Endothelial cell of umbilical vein (primary cell): ENCODE measurements around the gene EHMT1. TPM values are rescaled to one million over a fixed set of nuclear protein-coding genes. Genes with fewer than 3 reads are reported as not detected.

Experiments used
- BruUV-seq: library from RNA; stranded (reverse); fragments of 400-500 nt; replicated peaks from 2 replicates; lab custom pipeline; 2021; lab: Mats Ljungman, UMichigan
- CTCF ChIA-PET: fragments of 300-600, 350-600 bp; sonication (Branson Sonifier 250); formaldehyde crosslinking; loops from one replicate; lab custom pipeline; 2021; ENCODE audit warnings: antibody characterized with exemption, inconsistent platforms; lab: Charles Lee
- POLR2A ChIA-PET: fragments of 300-600, 350-600 bp; sonication (Branson Sonifier 250); formaldehyde crosslinking; loops from one replicate; lab custom pipeline; 2021; ENCODE audit warnings: antibody characterized with exemption, inconsistent platforms; lab: Charles Lee
- DNase-seq: peaks from one replicate; pipeline ENCODE4 v3.0.0-alpha.2; 2011; ENCODE audit warnings: low read depth, low spot score
- FAIRE-seq: peaks from 2 replicates; lab custom pipeline; 2011; peaks lifted over from hg19 to GRCh38; lab: Jason Lieb, UNC
- H2AFZ ChIP-seq: 2 replicates; pipeline ENCODE4 v1.6.0; 2012; ENCODE audit warnings: low read depth, low read length, control low read depth, inconsistent platforms
- H3K27ac ChIP-seq: 2 replicates; pipeline ENCODE4 v1.5.1; 2011; ENCODE audit warnings: low read depth, mild to moderate bottlenecking, control low read depth, low read length, moderate library complexity; ENCODE audit not compliant: insufficient read depth
- H3K27me3 ChIP-seq, 2 experiments: 2 replicates each; pipeline versions ENCODE4 v1.6.0 to v1.6.1; 2011; ENCODE audit warnings: low read length in 2 of 2, mixed read lengths in 1 of 2; ENCODE audit not compliant: control insufficient read depth in 2 of 2, insufficient read depth in 2 of 2
- H3K36me3 ChIP-seq, 2 experiments: 2 replicates in 1 of 2; 3 replicates in 1 of 2; pipeline ENCODE4 v1.5.1; 2011; ENCODE audit warnings: low read length in 2 of 2, mild to moderate bottlenecking in 1 of 2, moderate library complexity in 1 of 2; ENCODE audit not compliant: control insufficient read depth in 2 of 2, insufficient read depth in 2 of 2; ENCODE audit errors: extremely low read depth in 1 of 2
- H3K4me1 ChIP-seq: 3 replicates; pipeline ENCODE4 v1.5.1; 2011; ENCODE audit warnings: mild to moderate bottlenecking, low read length; ENCODE audit not compliant: control insufficient read depth, insufficient read depth; ENCODE audit errors: extremely low read depth
- H3K4me2 ChIP-seq: 2 replicates; pipeline ENCODE4 v1.6.1; 2011; ENCODE audit warnings: low read length, control low read depth, mixed read lengths; ENCODE audit not compliant: insufficient read depth
- H3K4me3 ChIP-seq, 3 experiments: fragments of 200-600 bp in 1 of 3; sonication (generic), shearing (Covaris generic) in 1 of 3; replicated peaks in 1 of 3; 2 replicates each; pipeline ENCODE4 v1.5.1; 2011 to 2016; ENCODE audit warnings: control low read depth in 3 of 3, low read length in 3 of 3, mild to moderate bottlenecking in 2 of 3, inconsistent platforms in 1 of 3, low read depth in 1 of 3, moderate library complexity in 1 of 3; ENCODE audit not compliant: insufficient read depth in 1 of 3
- H3K79me2 ChIP-seq: 2 replicates; pipeline ENCODE4 v1.6.0; 2012; ENCODE audit warnings: low read length, inconsistent platforms; ENCODE audit not compliant: control insufficient read depth, insufficient read depth
- H3K9ac ChIP-seq: replicated peaks from 2 replicates; pipeline ENCODE3; 2011; ENCODE audit warnings: low read length, control low read depth; ENCODE audit not compliant: insufficient read depth; ENCODE audit errors: extremely low read depth
- H3K9me1 ChIP-seq: replicated peaks from 3 replicates; pipeline ENCODE4 v1.6.0; 2011; ENCODE audit warnings: mild to moderate bottlenecking, low read length; ENCODE audit not compliant: control insufficient read depth, insufficient read depth; ENCODE audit errors: extremely low read depth
- H3K9me3 ChIP-seq: replicated peaks from 2 replicates; pipeline ENCODE4 v1.5.1; 2012; ENCODE audit warnings: low read length, inconsistent platforms; ENCODE audit not compliant: control insufficient read depth, insufficient read depth
- H4K20me1 ChIP-seq: replicated peaks from 2 replicates; pipeline ENCODE3; 2011; ENCODE audit warnings: mild to moderate bottlenecking, low read length; ENCODE audit not compliant: control insufficient read depth, insufficient read depth; ENCODE audit errors: extremely low read depth
- CTCF ChIP-seq, 2 donors: IDR thresholded peaks; 1 replicate in 1 of 2; 2 replicates in 1 of 2; pipeline ENCODE4 v1.5.1; 2011; ENCODE audit warnings: low read length in 2 of 2, mild to moderate bottlenecking in 2 of 2, moderate library complexity in 2 of 2, control low read depth in 1 of 2, inconsistent platforms in 1 of 2, low read depth in 1 of 2; ENCODE audit not compliant: insufficient read depth in 1 of 2; ENCODE audit errors: extremely low read depth in 1 of 2
- EZH2 ChIP-seq: IDR thresholded peaks from 2 replicates; pipeline ENCODE4 v1.6.1; 2012; ENCODE audit warnings: borderline replicate concordance, low read depth, mild to moderate bottlenecking, moderate library complexity, low read length, inconsistent platforms; ENCODE audit not compliant: severe bottlenecking
- FOS ChIP-seq: IDR thresholded peaks from 2 replicates; pipeline ENCODE4 v1.6.1; 2011; ENCODE audit warnings: mild to moderate bottlenecking, low read length, moderate library complexity, borderline replicate concordance; ENCODE audit not compliant: insufficient read depth
- GATA2 ChIP-seq: IDR thresholded peaks from 2 replicates; pipeline ENCODE4 v1.7.0; 2011; ENCODE audit warnings: low read depth, mild to moderate bottlenecking, moderate library complexity, mixed read lengths, low read length; ENCODE audit not compliant: insufficient read length, insufficient read depth
- JUN ChIP-seq: IDR thresholded peaks from 2 replicates; pipeline ENCODE4 v1.6.1; 2011; ENCODE audit warnings: borderline replicate concordance, low read depth; ENCODE audit not compliant: insufficient read length, insufficient read depth
- MAX ChIP-seq: IDR thresholded peaks from 2 replicates; pipeline ENCODE4 v1.6.1; 2011; ENCODE audit not compliant: insufficient read depth, insufficient read length
- MYC ChIP-seq: IDR thresholded peaks from one replicate; pipeline ENCODE4 v1.6.1; 2011; ENCODE audit warnings: mild to moderate bottlenecking, low read depth, low read length
- POLR2A ChIP-seq: IDR thresholded peaks from 2 replicates; pipeline ENCODE4 v1.6.1; 2012; ENCODE audit warnings: low read depth, mild to moderate bottlenecking, control low read depth, low read length
- POLR2AphosphoS5 ChIP-seq: IDR thresholded peaks from 2 replicates; pipeline ENCODE4 v1.6.1; 2012; ENCODE audit warnings: low read depth, mild to moderate bottlenecking, control low read depth, low read length, moderate library complexity; ENCODE audit not compliant: insufficient read depth
- dilution Hi-C: fragments of 300-500 bp; cut with MboI; formaldehyde crosslinking; loops from one replicate; pipeline ENCODE4 v1.15.0; 2019; ENCODE audit warnings: low sequenced_read_pairs; ENCODE audit not compliant: extremely low pct_ligation_motif_present
- intact Hi-C: fragments of 100-400 bp; cut with micrococcal nuclease; formaldehyde crosslinking; loops from one replicate; pipeline ENCODE4 v1.10.0; 2022
- polyA plus RNA-seq, 4 experiments: library from polyadenylated mRNA; depleted of rRNA in 3 of 4; stranded (reverse) in 3 of 4; unstranded in 1 of 4; fragments of >200 nt; gene quantifications; 2 replicates each; pipeline versions ENCODE4 v1.2.1 to v1.2.3, GENCODE V29; 2011 to 2012; ENCODE audit warnings: missing spikeins in 1 of 4
- total RNA-seq: library from RNA; stranded (reverse); gene quantifications from 2 replicates; pipeline ENCODE4 v1.2.3, GENCODE V29; 2021

EHMT1 gene
- total and polyA plus RNA-seq, 2 donors (not counting 3 experiments of a cell fraction or from before 2014, with no cell fraction given): 48.2 to 104 TPM

DNA sequence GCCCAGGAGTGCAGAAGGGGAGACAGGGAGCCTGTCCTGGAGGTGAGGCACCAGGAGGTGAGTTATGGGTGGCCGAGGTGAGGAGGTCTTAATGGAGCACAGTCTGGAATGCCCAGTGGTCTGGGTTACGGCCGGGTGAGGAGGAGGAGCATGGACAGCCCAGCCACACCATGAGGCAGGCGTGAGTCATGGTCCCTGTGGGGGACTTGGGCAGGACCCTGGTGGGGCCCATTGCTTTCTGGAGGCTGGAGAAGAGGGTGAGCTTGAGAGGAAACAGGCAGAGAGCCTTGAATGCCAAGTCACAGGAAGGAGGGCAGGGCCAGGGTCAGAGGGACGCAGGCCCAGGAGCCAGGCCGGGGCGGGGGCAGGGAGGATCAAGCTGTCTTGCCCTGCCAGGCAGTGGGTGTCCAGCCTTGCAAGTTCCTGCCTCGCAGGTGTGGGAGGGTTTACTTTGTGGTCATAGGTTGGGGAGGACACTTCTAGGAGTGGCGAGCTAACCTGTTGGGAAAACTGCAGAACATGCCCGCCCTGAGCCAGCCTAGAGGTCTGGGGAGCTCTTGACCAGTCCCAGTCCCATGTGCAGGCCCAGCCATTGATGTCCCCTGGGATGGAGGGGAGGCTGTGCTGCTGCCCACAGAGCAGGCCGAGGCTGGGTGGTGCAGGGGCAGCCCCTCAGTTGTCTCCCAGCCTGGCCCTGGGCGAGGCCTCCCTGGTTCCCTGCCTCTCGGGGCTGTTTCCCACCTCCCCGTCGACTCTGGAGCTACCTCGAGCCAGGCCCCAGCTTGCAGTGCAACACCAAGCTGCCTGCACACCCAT, 261.6 kb downstream of the EHMT1 start:
- H3K9me3 ChIP-seq: no peaks in the 10 kb centered on the region
- no peak overlapping the region for H3K4me3 ChIP-seq
- no peaks in the 10 kb centered on the region for H4K20me1 ChIP-seq
- H3K9ac ChIP-seq: no peak overlapping the region
- no peak for TF ChIP-seq MYC
- no peak for TF ChIP-seq MAX
- no peak overlapping the region for H3K4me2 ChIP-seq
- dilution Hi-C loops (no loop called here), intact Hi-C loops (no loop called here)
- H3K4me1 ChIP-seq: no peaks in the 10 kb centered on the region
- no peaks in the 10 kb centered on the region for H3K9me1 ChIP-seq
- FAIRE-seq (no peak), DNase-seq (no peak)
- H3K79me2 ChIP-seq: no peaks in the 10 kb centered on the region
- no peaks in the 10 kb centered on the region for H3K36me3 ChIP-seq
- CTCF ChIA-PET: no interaction called here
- no TSS peak for BruUV-seq
- H2AFZ ChIP-seq: no peak overlapping the region
- H3K27ac ChIP-seq: no peak overlapping the region
- peaks cover 0 to 3% of the 10 kb centered on the region in 2 experiments for H3K27me3 ChIP-seq
- POLR2A ChIA-PET: no interaction called here

GRCh38 chr9:137880976-137881530, 262.2 kb downstream of the EHMT1 start:
- Histone ChIP-seq H2AFZ (no peak overlapping the region), H3K27ac (no peak overlapping the region), H3K9me3 (no peaks in the 10 kb centered on the region), H3K27me3 (peaks cover 0 to 3% of the 10 kb centered on the region in 2 experiments), H3K36me3 (no peaks in the 10 kb centered on the region), H4K20me1 (no peaks in the 10 kb centered on the region), H3K4me3 (no peak overlapping the region), H3K9ac (no peak overlapping the region), H3K9me1 (no peaks in the 10 kb centered on the region), H3K4me1 (no peaks in the 10 kb centered on the region), H3K79me2 (no peaks in the 10 kb centered on the region), H3K4me2 (no peak overlapping the region)
- no peak for FAIRE-seq
- CTCF ChIA-PET: no interaction called here
- no TSS peak for BruUV-seq
- dilution Hi-C loops (no loop called here), intact Hi-C loops (no loop called here)
- POLR2A ChIA-PET: no interaction called here
- TF ChIP-seq POLR2AphosphoS5 (no peak), GATA2 (no peak), POLR2A (no peak), CTCF (IDR thresholded peaks at IDR 0.05; ENCODE audit: extremely low read depth in 1 of 2, insufficient read depth in 1 of 2, low read depth in 1 of 2, low read length in 2 of 2) (no peak), MYC (no peak), MAX (no peak), JUN (no peak), FOS (no peak), EZH2 (no peak)
- no peak for DNase-seq
